ENCODE measurements around the gene SMG7.

The SMG7 gene

GRCh38 chr1:183444243-183444642, 28.1 kb upstream of the SMG7 start:
- peaks cover 25% of the 10 kb centered on the region for H3K27me3 ChIP-seq

GRCh38 chr1:183449223-183449770, 23.0 kb upstream of the SMG7 start:
- Histone ChIP-seq H3K27ac (no peak overlapping the region), H3K27me3 (peaks cover 3% of the 10 kb centered on the region), H3K4me3 (ENCODE audit: low read depth in 1 of 2, low read length in 1 of 2) (no peak overlapping the region), H3K36me3 (no peaks in the 10 kb centered on the region), H3K4me1 (ENCODE audit: control insufficient read depth in 1 of 2, insufficient read depth in 1 of 2, low read depth in 1 of 2, low read length in 1 of 2) (no peaks in the 10 kb centered on the region), H3K9me3 (no peaks in the 10 kb centered on the region)
- no peak for TF ChIP-seq CTCF (IDR thresholded peaks at IDR 0.05)

More at GRCh38 chr1:183444243-183444642, 28.1 kb upstream of the SMG7 start:
- Histone ChIP-seq H3K27ac (no peak overlapping the region), H3K4me1 (ENCODE audit: control insufficient read depth in 1 of 2, insufficient read depth in 1 of 2, low read depth in 1 of 2, low read length in 1 of 2) (no peaks in the 10 kb centered on the region), H3K36me3 (no peaks in the 10 kb centered on the region), H3K4me3 (ENCODE audit: low read depth in 1 of 2, low read length in 1 of 2) (no peak overlapping the region), H3K9me3 (no peaks in the 10 kb centered on the region)
- TF ChIP-seq CTCF (IDR thresholded peaks at IDR 0.05) = no peak

- no peaks in the 10 kb centered on the region for H3K9me3 ChIP-seq
- no peak overlapping the region for H3K4me3 ChIP-seq (ENCODE audit: low read depth in 1 of 2, low read length in 1 of 2)
- no peaks in the 10 kb centered on the region for H3K4me1 ChIP-seq (ENCODE audit: control insufficient read depth in 1 of 2, insufficient read depth in 1 of 2, low read depth in 1 of 2, low read length in 1 of 2)
- H3K27me3 ChIP-seq = peaks cover 5% of the 10 kb centered on the region
- H3K27ac ChIP-seq = no peak overlapping the region
- no peaks in the 10 kb centered on the region for H3K36me3 ChIP-seq
- TF ChIP-seq CTCF (IDR thresholded peaks at IDR 0.05) = no peak
These were observed 22.2 kb upstream of the SMG7 start for GRCh38 chr1:183450093-183450492.

- TF ChIP-seq CTCF (IDR thresholded peaks at IDR 0.05) = no peak
- no peak overlapping the region for H3K4me3 ChIP-seq (ENCODE audit: low read depth in 1 of 2, low read length in 1 of 2)
- H3K36me3 ChIP-seq = no peaks in the 10 kb centered on the region
- no peaks in the 10 kb centered on the region for H3K4me1 ChIP-seq (ENCODE audit: control insufficient read depth in 1 of 2, insufficient read depth in 1 of 2, low read depth in 1 of 2, low read length in 1 of 2)
- H3K27ac ChIP-seq = no peak overlapping the region
- no peaks in the 10 kb centered on the region for H3K9me3 ChIP-seq
- H3K27me3 ChIP-seq = peaks cover 5% of the 10 kb centered on the region
These were observed 17.9 kb upstream of the SMG7 start for GRCh38 chr1:183454377-183454776.

- H3K4me1 ChIP-seq (ENCODE audit: control insufficient read depth in 1 of 2, insufficient read depth in 1 of 2, low read depth in 1 of 2, low read length in 1 of 2) = peaks cover 20 to 22% of the 10 kb centered on the region in 2 experiments
- no peaks in the 10 kb centered on the region for H3K9me3 ChIP-seq
- peaks cover 5% of the 10 kb centered on the region for H3K27me3 ChIP-seq
- no peak for TF ChIP-seq CTCF (IDR thresholded peaks at IDR 0.05)
- H3K4me3 ChIP-seq (ENCODE audit: low read depth in 1 of 2, low read length in 1 of 2) = no peak overlapping the region
- H3K27ac ChIP-seq = no peak overlapping the region
- no peaks in the 10 kb centered on the region for H3K36me3 ChIP-seq
These were observed 15.5 kb upstream of the SMG7 start for GRCh38 chr1:183456826-183457225.

GRCh38 chr1:183457449-183457848, 14.8 kb upstream of the SMG7 start:
- Histone ChIP-seq H3K4me3 (ENCODE audit: low read depth in 1 of 2, low read length in 1 of 2) (no peak overlapping the region), H3K9me3 (no peaks in the 10 kb centered on the region), H3K36me3 (no peaks in the 10 kb centered on the region), H3K4me1 (ENCODE audit: control insufficient read depth in 1 of 2, insufficient read depth in 1 of 2, low read depth in 1 of 2, low read length in 1 of 2) (peaks cover 26 to 28% of the 10 kb centered on the region in 2 experiments), H3K27me3 (peaks cover 5% of the 10 kb centered on the region), H3K27ac (no peak overlapping the region)
- TF ChIP-seq CTCF (IDR thresholded peaks at IDR 0.05) = no peak
